SH-SY5Y (cell line): ENCODE measurements around the gene TNIP3.

Experiments
- GATA2 ChIP-seq: IDR thresholded peaks from 2 replicates; pipeline ENCODE4 v1.6.1; 2011; ENCODE audit warnings: mild to moderate bottlenecking, low read depth, low read length
- GATA3 ChIP-seq: IDR thresholded peaks from 2 replicates; pipeline ENCODE4 v1.6.1; 2011; ENCODE audit warnings: low read depth, mild to moderate bottlenecking, low read length, moderate library complexity

DNA sequence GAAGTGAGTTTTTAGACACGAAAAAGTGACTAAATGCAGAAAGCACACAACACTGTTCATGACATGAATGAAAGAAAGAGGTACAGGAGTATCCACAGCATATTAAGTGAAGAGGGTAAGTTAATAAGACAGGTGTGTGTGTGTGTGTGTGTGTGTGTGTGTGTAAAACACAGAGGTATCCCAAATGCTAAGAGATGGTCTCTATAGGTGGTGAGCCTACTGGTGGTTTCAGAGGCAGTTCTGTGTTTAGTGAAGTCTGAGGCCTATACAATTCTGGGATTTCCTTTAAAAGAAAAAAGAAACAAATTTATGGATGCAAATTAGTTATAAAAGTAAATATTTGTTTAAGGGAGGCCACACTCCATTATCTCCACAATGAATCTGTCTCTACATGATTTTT is 17.4 kb upstream of the TNIP3 start:
- no peak for TF ChIP-seq GATA3
- no peak for TF ChIP-seq GATA2
